Measurements from ENCODE around the gene GPR132. TPM values are rescaled to one million over a fixed set of nuclear protein-coding genes. Genes with fewer than 3 reads are reported as not detected.
"Not testable (repeated sequence)": the region's sequence is repeated elsewhere in the genome, so short reads cannot be mapped to it uniquely, and the experiment has no call there.

Gene GPR132
- total and polyA plus RNA-seq, 3 experiments from 2014 or later, result 34.9 to 52.0 (median 51.3) TPM

GRCh38 chr14:105068818-105069217 is 3.6 kb upstream of the GPR132 start:
- peaks cover 51 to 82% (median 51%) of the 10 kb centered on the region in 3 donors for H3K4me1 Mint-ChIP-seq
- Histone ChIP-seq H3K27ac (ENCODE audit: low read depth, low read length) (no peak overlapping the region), H3K36me3 (ENCODE audit: insufficient read depth, low read length) (no peaks in the 10 kb centered on the region), H3K9me3 (ENCODE audit: low read length) (no peaks in the 10 kb centered on the region), H3K4me1 (ENCODE audit: insufficient read depth, low read length) (peaks cover 58% of the 10 kb centered on the region), H3K4me3 (ENCODE audit: low read length) (no peak overlapping the region), H3K27me3 (ENCODE audit: insufficient read depth, low read length, poor library complexity, severe bottlenecking) (no peaks in the 10 kb centered on the region)
- ChIA-PET POLR2A (no interaction called here), CTCF (no interaction called here)
- H3K4me3 Mint-ChIP-seq, result peak overlapping the region in 5 of 7 donors; percentile 22 to 56 (median 45)
- DNase-seq, result no peak
- peaks cover 0 to 12% (median 0%) of the 10 kb centered on the region in 3 donors for H3K36me3 Mint-ChIP-seq
- no peaks in the 10 kb centered on the region for H3K27me3 Mint-ChIP-seq
- peak overlapping the region; percentile 52 to 100 (median 84) for H3K27ac Mint-ChIP-seq
- no peaks in the 10 kb centered on the region for H3K9me3 Mint-ChIP-seq

DNA sequence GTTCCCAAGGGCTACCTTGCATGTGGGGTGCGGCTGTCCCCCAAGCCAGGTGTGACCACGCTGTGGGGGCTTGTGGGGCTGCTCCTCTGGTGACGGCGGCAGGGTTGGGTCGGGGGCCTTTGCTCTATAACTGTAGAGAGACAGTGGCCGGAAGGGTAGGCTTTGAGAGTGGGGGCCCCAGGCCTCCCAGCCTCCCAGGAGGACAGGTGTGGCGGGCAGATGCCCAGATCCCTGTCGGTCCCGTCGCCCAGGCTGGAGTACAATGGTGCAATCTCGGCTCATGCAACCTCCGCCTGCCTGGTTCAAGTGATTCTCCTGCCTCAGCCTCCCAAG is 2.7 kb upstream of the GPR132 start:
- Mint-ChIP-seq H3K4me3 (peak overlapping the region in 3 of 7 donors; percentile 44 to 100 (median 94)), H3K36me3 (peaks cover 0 to 13% (median 0%) of the 10 kb centered on the region in 3 donors), H3K9me3 (no peaks in the 10 kb centered on the region), H3K27ac (peak overlapping the region; percentile 94 to 100 (median 98)), H3K27me3 (no peaks in the 10 kb centered on the region), H3K4me1 (peaks cover 56 to 88% (median 59%) of the 10 kb centered on the region in 3 donors)
- no peak overlapping the region for H3K27ac ChIP-seq (ENCODE audit: low read depth, low read length)
- POLR2A ChIA-PET, result interaction anchor here (1.2 to 1.8 kb wide), 2 partner anchors 19 to 20 kb away, joined by 3 to 5 read pairs; no protein-coding TSS in a partner anchor
- no peak for DNase-seq
- peak overlapping the region; percentile 14 for H3K4me3 ChIP-seq (ENCODE audit: low read length)
- no peaks in the 10 kb centered on the region for H3K36me3 ChIP-seq (ENCODE audit: insufficient read depth, low read length)
- peaks cover 67% of the 10 kb centered on the region for H3K4me1 ChIP-seq (ENCODE audit: insufficient read depth, low read length)
- CTCF ChIA-PET, result interaction anchor here (1.4 to 12.5 kb wide), 5 partner anchors 10 to 21 kb away, joined by 4 to 153 read pairs (median 11); no protein-coding TSS in a partner anchor
- no peaks in the 10 kb centered on the region for H3K27me3 ChIP-seq (ENCODE audit: insufficient read depth, low read length, poor library complexity, severe bottlenecking)
- H3K9me3 ChIP-seq (ENCODE audit: low read length), result no peaks in the 10 kb centered on the region

GRCh38 chr14:105067140-105067968 is 2.1 kb upstream of the GPR132 start:
- Mint-ChIP-seq H3K9me3 (no peaks in the 10 kb centered on the region), H3K4me1 (peaks cover 61 to 90% (median 65%) of the 10 kb centered on the region in 3 donors)

DNA sequence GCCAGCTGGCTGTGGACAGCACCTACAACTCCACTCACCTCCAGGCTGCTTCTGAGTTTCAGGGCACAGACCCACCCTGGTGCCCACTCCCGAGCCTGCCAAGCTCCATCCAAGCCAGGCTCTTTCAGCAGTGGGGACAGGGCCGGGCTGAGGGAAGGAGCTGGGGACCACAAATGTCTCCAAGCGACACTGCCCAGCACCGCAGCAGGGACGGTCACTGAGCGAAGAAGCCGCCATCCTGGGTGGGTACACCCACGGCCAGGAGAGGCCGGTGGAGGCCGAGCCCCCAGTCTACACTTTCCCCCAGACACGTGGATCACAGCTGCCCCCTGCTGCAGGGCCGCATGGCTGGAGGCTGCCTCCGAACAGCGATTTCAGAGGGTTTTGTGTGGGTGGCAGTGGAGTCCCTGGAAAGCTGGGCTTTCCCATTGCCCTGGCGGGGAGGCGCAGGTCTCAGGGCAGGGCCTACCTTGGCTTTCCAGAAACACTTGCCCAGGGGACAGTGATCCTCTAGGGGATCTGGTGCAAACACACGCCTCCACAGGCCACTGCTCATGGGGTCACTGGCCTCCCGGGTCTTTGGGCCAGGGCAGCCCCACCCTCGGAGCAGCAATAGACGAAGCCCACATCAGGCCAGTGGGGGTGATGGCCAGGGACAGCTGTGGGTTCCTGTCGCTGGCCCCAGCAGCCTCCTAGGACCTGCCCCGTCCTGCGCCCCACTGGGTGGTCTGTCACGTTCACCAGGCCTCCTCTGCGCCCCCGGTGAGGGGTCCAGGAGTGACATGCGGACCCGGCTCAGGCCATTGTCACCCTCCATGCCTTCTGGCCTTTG is 1.2 kb upstream of the GPR132 start:
- POLR2A ChIA-PET, result interaction anchor here (1.0 to 3.6 kb wide), 6 partner anchors 8 to 248 kb away, joined by 3 to 34 read pairs (median 10); partner anchors contain the start of genes CDCA4 and PACS2
- peak overlapping the region; percentile 89 for H3K27ac ChIP-seq (ENCODE audit: low read depth, low read length)
- Mint-ChIP-seq H3K27ac (peak overlapping the region; percentile 94 to 100 (median 98)), H3K27me3 (peaks cover 0 to 2% of the 10 kb centered on the region in 2 donors), H3K4me3 (peak overlapping the region; percentile 88 to 100 (median 94)), H3K9me3 (no peaks in the 10 kb centered on the region), H3K4me1 (peaks cover 63 to 91% (median 71%) of the 10 kb centered on the region in 3 donors), H3K36me3 (peaks cover 0 to 22% (median 2%) of the 10 kb centered on the region in 3 donors)
- peak overlapping the region; percentile 99 for H3K4me3 ChIP-seq (ENCODE audit: low read length)
- no peaks in the 10 kb centered on the region for H3K27me3 ChIP-seq (ENCODE audit: insufficient read depth, low read length, poor library complexity, severe bottlenecking)
- H3K4me1 ChIP-seq (ENCODE audit: insufficient read depth, low read length), result peaks cover 81% of the 10 kb centered on the region
- DNase-seq, result no peak
- CTCF ChIA-PET, result interaction anchor here (1.3 to 12.5 kb wide), 8 partner anchors 8 to 90 kb away, joined by 4 to 153 read pairs (median 6); no protein-coding TSS in a partner anchor
- no peaks in the 10 kb centered on the region for H3K36me3 ChIP-seq (ENCODE audit: insufficient read depth, low read length)
- H3K9me3 ChIP-seq (ENCODE audit: low read length), result no peaks in the 10 kb centered on the region

More at GRCh38 chr14:105067140-105067968, 2.1 kb upstream of the GPR132 start:
- Mint-ChIP-seq H3K27ac (peak overlapping the region; percentile 94 to 100 (median 98)), H3K4me3 (peak overlapping the region; percentile 52 to 100 (median 72)), H3K36me3 (peaks cover 0 to 16% (median under 1%) of the 10 kb centered on the region in 3 donors), H3K27me3 (no peaks in the 10 kb centered on the region)
- no peaks in the 10 kb centered on the region for H3K36me3 ChIP-seq (ENCODE audit: insufficient read depth, low read length)
- peak; percentile 42 to 74 (median 51) for DNase-seq
- peaks cover 72% of the 10 kb centered on the region for H3K4me1 ChIP-seq (ENCODE audit: insufficient read depth, low read length)
- H3K27me3 ChIP-seq (ENCODE audit: insufficient read depth, low read length, poor library complexity, severe bottlenecking), result no peaks in the 10 kb centered on the region
- CTCF ChIA-PET, result interaction anchor here (1.3 to 12.5 kb wide), 6 partner anchors 7 to 21 kb away, joined by 4 to 153 read pairs (median 8); no protein-coding TSS in a partner anchor
- POLR2A ChIA-PET, result interaction anchor here (1.2 to 1.8 kb wide), 2 partner anchors 19 to 20 kb away, joined by 3 to 5 read pairs; no protein-coding TSS in a partner anchor
- H3K27ac ChIP-seq (ENCODE audit: low read depth, low read length), result peak overlapping the region; percentile 89
- no peaks in the 10 kb centered on the region for H3K9me3 ChIP-seq (ENCODE audit: low read length)
- H3K4me3 ChIP-seq (ENCODE audit: low read length), result peak overlapping the region; percentile 99

DNA sequence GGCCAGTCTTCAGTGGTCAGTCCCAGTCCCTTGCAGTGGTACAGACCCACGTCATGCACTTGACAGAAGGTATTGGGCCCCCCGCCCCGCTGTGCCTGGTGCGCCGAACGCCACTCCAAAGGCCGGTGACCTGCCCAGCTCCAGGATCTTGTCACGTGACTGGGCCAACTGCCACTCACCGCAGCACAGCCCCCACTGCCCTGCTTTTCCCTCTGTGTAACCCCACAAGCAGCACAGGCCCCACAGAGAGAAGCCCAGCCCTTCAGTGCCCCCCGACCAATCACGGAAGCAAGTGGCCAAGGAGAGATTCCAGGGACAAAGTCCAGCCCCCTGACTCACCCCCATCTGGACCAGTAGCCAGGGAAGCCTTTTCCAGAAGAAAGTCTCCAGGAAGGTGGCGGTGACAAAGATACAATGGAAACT is 498 bp downstream of the GPR132 start:
- Mint-ChIP-seq H3K27me3 (peaks cover 0 to 2% of the 10 kb centered on the region in 2 donors), H3K36me3 (peaks cover 0 to 23% (median 2%) of the 10 kb centered on the region in 3 donors), H3K4me1 (peaks cover 62 to 91% (median 69%) of the 10 kb centered on the region in 3 donors), H3K27ac (peak overlapping the region; percentile 94 to 100 (median 98)), H3K4me3 (peak overlapping the region; percentile 88 to 100 (median 94)), H3K9me3 (no peaks in the 10 kb centered on the region)
- Histone ChIP-seq H3K4me3 (ENCODE audit: low read length) (peak overlapping the region; percentile 99), H3K9me3 (ENCODE audit: low read length) (no peaks in the 10 kb centered on the region), H3K27me3 (ENCODE audit: insufficient read depth, low read length, poor library complexity, severe bottlenecking) (no peaks in the 10 kb centered on the region), H3K27ac (ENCODE audit: low read depth, low read length) (peak overlapping the region; percentile 89), H3K4me1 (ENCODE audit: insufficient read depth, low read length) (peaks cover 86% of the 10 kb centered on the region), H3K36me3 (ENCODE audit: insufficient read depth, low read length) (no peaks in the 10 kb centered on the region)
- CTCF ChIA-PET, result interaction anchor here (1.0 to 12.5 kb wide), 8 partner anchors 9 to 89 kb away, joined by 3 to 153 read pairs (median 7); no protein-coding TSS in a partner anchor
- DNase-seq, result peak in 4 of 5 donors; percentile 37 to 69 (median 49)
- POLR2A ChIA-PET, result interaction anchor here (0.6 to 3.6 kb wide), 10 partner anchors 8 to 425 kb away, joined by 3 to 34 read pairs (median 5); partner anchors contain the start of genes BTBD6 and CDCA4

- no peak for DNase-seq
- ChIA-PET POLR2A (interaction anchor here (0.6 to 3.6 kb wide), 5 partner anchors 11 to 426 kb away, joined by 3 to 34 read pairs (median 14); partner anchors contain the start of gene CDCA4), CTCF (interaction anchor here (1.0 to 12.5 kb wide), 5 partner anchors 10 to 88 kb away, joined by 3 to 153 read pairs (median 7); no protein-coding TSS in a partner anchor)
- Histone ChIP-seq H3K4me1 (ENCODE audit: insufficient read depth, low read length) (peaks cover 86% of the 10 kb centered on the region), H3K4me3 (ENCODE audit: low read length) (peak overlapping the region; percentile 99), H3K27ac (ENCODE audit: low read depth, low read length) (peak overlapping the region; percentile 89), H3K36me3 (ENCODE audit: insufficient read depth, low read length) (no peaks in the 10 kb centered on the region), H3K27me3 (ENCODE audit: insufficient read depth, low read length, poor library complexity, severe bottlenecking) (no peaks in the 10 kb centered on the region), H3K9me3 (ENCODE audit: low read length) (no peaks in the 10 kb centered on the region)
- Mint-ChIP-seq H3K27me3 (peaks cover 0 to 2% of the 10 kb centered on the region in 2 donors), H3K4me1 (peaks cover 64 to 93% (median 69%) of the 10 kb centered on the region in 3 donors), H3K9me3 (no peaks in the 10 kb centered on the region), H3K36me3 (peaks cover 2 to 30% (median 5%) of the 10 kb centered on the region in 3 donors), H3K27ac (peak overlapping the region; percentile 94 to 100 (median 98)), H3K4me3 (peak overlapping the region; percentile 88 to 100 (median 94))
Measured at GRCh38 chr14:105064001-105064400, 1.2 kb downstream of the GPR132 start.

GRCh38 chr14:105063506-105063905 is 1.7 kb downstream of the GPR132 start:
- Mint-ChIP-seq H3K4me1 (peaks cover 59 to 93% (median 65%) of the 10 kb centered on the region in 3 donors), H3K36me3 (peaks cover 2 to 33% (median 5%) of the 10 kb centered on the region in 3 donors), H3K4me3 (peak overlapping the region; percentile 88 to 100 (median 94)), H3K27ac (peak overlapping the region; percentile 79 to 100 (median 98))
- not testable (repeated sequence) for H3K27me3 Mint-ChIP-seq; H3K9me3 ChIP-seq (ENCODE audit: low read length); H3K27me3 ChIP-seq (ENCODE audit: insufficient read depth, low read length, poor library complexity, severe bottlenecking); H3K36me3 ChIP-seq (ENCODE audit: insufficient read depth, low read length); H3K9me3 Mint-ChIP-seq; DNase-seq
- POLR2A ChIA-PET, result interaction anchor here (0.8 to 3.6 kb wide), 3 partner anchors 17 to 426 kb away, joined by 3 to 34 read pairs (median 4); no protein-coding TSS in a partner anchor
- CTCF ChIA-PET, result interaction anchor here (1.0 to 12.5 kb wide), 4 partner anchors 11 to 24 kb away, joined by 3 to 153 read pairs (median 56); no protein-coding TSS in a partner anchor
- Histone ChIP-seq H3K27ac (ENCODE audit: low read depth, low read length) (peak overlapping the region; percentile 4), H3K4me1 (ENCODE audit: insufficient read depth, low read length) (peaks cover 86% of the 10 kb centered on the region), H3K4me3 (ENCODE audit: low read length) (peak overlapping the region; percentile 99)

Measured in CD8-positive, alpha-beta memory T cell (primary cell).